ENCODE data around the gene SLC6A18.
"Not testable (repeated sequence)": the region's sequence is repeated elsewhere in the genome, so short reads cannot be mapped to it uniquely, and the experiment has no call there.

The SLC6A18 gene

GRCh38 chr5:1277781-1278180 is 52.6 kb downstream of the SLC6A18 start:
- DNase-seq (ENCODE audit: low spot score): no peak

DNA sequence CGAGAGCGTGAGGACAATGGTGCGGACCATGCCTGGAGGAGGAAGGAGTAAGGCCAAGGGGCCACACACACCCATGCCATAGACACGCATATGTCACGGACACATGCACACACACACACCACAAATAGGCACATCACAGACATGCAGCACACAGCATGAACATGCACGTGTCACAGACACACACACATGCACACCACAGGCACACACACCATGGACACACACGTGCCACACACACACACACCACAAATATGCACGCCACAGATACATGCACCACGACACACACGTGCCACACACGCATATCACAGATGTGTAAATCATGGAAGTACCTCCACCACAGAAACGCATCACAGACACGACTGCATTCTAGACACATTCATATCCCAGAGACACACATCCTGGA is 53.0 kb downstream of the SLC6A18 start:
- no peak for DNase-seq (ENCODE audit: low spot score)

- no peak for DNase-seq (ENCODE audit: low spot score)
Measured at GRCh38 chr5:1278656-1279442, 53.7 kb downstream of the SLC6A18 start.

GRCh38 chr5:1279443-1280151 is 54.4 kb downstream of the SLC6A18 start:
- DNase-seq (ENCODE audit: low spot score): no peak

GRCh38 chr5:1280177-1281037 is 55.2 kb downstream of the SLC6A18 start:
- DNase-seq (ENCODE audit: low spot score): no peak

- no peak for DNase-seq (ENCODE audit: low spot score)
Measured at GRCh38 chr5:1281038-1281882, 56.1 kb downstream of the SLC6A18 start.

DNA sequence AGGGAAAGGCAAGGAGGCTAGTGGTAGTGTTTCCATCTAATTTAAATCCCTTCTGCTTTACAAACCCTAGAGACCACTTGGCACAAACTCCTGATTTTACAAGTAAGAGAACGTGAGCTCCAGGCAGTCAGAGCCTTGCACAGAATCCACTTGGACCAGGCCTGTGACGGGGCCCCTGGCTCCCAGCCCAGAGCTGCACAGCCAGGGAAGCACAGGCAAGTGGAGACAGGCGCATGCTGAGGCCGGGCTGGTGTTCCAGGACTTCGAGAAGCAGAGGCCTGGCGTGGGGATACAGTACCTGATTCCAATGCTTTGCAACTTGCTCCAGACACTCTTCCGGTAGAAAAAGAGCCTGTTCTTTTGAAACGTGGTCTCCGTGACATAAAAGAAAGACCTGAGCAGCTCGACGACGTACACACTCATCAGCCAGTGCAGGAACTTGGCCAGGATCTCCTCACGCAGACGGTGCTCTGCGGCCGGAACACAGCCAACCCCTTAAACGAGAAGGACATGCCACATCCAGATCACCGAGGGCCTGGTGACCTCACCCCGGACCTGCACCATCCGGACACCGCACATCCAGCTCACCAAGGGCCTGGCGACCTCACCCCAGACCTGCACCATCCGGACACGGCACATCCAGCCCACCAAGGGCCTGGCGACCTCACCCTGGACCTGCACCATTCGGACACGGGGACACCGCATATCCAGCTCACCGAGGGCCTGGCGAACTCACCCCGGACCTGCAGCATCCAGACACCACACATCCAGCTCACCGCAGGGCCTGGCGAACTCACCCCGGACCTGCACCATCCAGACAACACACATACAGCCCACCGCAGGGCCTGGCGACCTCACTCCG is 57.2 kb downstream of the SLC6A18 start:
- DNase-seq (ENCODE audit: low spot score): no peak

DNA sequence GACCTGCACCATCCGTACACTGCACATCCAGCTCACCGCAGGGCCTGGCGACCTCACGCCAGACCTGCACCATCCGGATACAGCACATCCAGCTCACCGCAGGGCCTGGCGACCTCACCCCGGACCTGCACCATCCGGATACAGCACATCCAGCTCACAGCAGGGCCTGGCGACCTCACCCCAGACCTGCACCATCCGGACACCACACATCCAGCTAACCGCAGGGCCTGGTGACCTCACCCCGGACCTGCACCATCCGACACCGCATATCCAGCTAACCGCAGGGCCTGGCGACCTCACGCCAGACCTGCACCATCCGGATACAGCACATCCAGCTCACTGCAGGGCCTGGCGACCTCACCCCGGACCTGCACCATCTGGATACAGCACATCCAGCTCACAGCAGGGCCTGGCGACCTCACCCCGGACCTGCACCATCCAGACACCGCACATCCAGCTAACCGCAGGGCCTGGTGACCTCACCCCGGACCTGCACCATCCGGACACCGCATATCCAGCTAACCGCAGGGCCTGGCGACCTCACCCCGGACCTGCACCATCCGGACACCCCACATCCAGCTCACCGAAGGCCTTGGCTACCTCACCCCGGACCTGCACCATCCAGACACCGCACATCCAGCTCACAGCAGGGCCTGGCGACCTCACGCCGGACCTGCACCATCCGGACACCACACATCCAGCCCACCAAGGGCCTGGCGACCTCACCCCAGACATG is 58.0 kb downstream of the SLC6A18 start:
- DNase-seq (ENCODE audit: low spot score): not testable (repeated sequence)

DNA sequence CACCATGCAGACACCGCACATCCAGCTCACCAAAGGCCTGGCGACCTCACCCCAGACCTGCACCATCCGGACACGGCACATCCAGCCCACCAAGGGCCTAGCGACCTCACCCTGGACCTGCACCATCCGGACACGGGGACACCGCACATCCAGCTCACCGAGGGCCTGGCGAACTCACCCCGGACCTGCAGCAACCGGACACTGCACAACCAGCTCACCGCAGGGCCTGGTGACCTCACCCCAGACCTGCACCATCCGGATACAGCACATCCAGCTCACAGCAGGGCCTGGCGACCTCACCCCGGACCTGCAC is 58.5 kb downstream of the SLC6A18 start:
- not testable (repeated sequence) for DNase-seq (ENCODE audit: low spot score)

DNA sequence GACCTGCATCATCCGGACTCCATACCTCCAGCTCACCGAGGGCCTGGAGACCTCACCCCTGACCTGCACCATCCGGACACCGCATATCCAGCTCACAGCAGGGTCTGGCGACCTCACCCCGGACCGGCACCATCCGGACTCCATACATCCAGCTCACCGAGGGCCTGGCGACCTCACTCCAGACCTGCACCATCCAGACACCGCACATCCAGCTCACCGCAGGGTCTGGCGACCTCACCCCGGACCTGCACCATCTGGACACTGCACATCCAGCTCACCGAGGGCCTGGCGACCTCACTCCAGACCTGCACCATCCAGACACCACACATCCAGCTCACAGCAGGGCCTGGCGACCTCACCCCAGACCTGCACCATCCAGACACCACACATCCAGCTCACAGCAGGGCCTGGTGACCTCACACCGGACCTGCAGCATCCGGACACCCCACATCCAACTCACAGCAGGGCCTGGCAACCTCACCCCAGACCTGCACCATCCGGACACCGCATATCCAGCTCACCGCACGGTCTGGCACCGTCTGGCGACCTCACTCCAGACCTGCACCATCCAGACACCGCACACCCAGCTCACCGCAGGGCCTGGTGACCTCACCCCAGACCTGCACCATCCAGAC is 59.3 kb downstream of the SLC6A18 start:
- not testable (repeated sequence) for DNase-seq (ENCODE audit: low spot score)

GRCh38 chr5:1285141-1285540 is 60.0 kb downstream of the SLC6A18 start:
- DNase-seq (ENCODE audit: low spot score): no peak

DNA sequence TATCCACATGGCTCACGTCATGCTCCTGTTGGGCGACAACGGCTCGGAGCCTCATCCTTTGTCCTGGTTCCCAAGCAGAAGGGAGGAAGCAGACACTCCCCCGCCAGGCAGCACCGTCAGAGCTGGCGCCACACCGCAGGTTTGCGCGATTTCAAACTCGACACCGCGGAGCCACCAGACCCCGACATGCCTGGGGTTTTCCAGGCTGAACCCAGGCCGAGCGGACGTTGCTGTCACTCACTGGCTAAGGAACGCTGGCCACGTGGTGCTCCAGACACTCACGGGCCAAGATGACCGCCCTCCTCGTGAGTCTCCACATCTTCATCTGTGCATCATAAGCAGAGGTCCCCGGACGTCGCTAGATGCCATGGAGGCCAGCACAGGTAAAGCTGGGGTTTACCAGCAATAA is 60.7 kb downstream of the SLC6A18 start:
- no peak for DNase-seq (ENCODE audit: low spot score)

DNA sequence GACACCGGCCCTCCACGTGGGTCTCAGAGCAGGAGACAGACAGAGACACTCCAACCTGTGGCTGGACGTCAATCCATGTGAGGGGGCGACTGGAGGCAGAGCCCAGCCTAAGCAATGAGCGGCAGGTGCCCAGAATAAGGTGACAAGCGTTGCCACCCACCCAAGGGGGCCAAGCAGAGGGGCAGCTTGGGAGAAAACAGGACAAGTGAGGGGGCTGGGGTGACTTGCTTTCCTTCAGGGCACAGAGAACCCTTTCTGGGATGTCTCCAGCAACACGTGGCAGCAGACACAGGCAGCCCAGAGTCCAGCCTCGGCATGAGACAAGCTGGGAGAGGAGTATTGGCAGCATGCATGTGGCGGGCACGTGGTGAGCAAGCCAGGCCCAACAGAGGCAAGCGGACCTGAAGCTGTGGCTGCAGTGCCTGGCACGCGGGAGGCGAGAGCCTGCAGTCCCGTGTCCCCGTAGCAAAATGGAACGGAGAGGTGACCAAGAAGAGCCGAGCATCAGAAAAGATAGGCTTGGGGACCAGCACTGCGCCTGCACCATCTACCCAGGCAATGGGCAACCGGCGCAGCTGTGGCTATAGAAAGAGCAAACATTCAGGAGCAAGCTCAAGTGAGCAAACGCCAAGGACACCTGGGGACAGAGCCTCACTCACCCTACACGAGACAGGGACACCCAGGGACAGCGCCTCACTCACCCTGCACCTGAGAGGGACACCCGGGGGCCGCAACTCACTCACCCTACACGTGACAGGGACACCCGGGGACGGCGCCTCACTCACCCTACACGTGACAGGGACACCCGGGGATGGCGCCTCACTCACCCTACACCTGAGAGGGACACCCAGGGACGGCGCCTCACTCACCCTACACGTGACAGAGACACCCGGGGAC is 63.5 kb downstream of the SLC6A18 start:
- no peak for DNase-seq (ENCODE audit: low spot score)

GRCh38 chr5:1289559-1289958 is 64.4 kb downstream of the SLC6A18 start:
- not testable (repeated sequence) for DNase-seq (ENCODE audit: low spot score)

DNA sequence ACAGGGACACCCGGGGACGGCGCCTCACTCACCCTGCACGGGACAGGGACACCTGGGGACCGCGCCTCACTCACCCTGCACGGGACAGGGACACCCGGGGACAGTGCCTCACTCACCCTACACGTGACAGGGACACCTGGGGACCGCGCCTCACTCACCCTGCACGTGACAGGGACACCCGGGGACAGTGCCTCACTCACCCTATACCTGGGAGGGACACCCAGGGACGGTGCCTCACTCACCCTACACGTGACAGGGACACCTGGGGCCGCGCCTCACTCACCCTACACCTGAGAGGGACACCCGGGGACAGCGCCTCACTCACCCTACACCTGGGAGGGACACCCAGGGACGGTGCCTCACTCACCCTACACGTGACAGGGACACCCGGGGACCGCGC is 65.8 kb downstream of the SLC6A18 start:
- not testable (repeated sequence) for DNase-seq (ENCODE audit: low spot score)

DNA sequence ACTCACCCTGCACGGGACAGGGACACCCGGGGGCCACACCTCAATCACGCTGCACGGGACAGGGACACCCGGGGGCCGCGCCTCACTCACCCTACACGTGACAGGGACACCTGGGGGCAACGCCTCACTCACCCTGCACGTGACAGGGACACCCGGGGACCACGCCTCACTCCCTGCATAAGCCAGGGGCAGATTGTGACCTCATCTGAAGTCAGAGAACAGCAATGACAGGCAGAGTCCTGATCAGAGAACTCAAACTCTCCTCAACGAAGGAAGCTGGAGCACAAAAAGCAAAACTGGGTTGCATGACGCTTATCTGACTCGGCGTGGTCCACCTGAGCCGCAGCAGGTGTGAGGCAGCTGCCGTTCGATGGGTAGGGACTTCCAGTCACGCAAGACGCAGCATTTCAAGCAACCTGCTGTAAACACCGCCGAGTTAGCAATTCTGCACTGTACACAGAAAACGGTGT is 66.5 kb downstream of the SLC6A18 start:
- no peak for DNase-seq (ENCODE audit: low spot score)

DNA sequence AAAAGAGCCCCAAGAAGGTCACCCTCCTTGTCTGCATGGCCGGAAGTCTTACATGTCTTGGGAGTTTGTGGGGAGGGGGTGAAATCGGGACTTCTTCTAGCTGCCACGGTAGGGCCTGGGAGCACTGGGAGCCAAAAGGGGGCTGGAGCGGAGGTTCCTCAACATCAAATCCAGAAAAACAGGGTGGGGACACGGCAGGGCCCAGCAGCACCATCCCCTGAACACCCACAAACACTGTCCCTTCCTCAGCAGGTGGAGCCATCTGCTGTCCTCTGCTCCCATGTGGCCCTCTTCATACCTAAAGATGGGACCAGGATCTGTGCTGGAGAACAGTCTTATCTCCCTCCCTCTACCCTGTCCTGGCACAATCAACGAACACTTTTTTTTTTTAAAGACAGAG is 67.0 kb downstream of the SLC6A18 start:
- no peak for DNase-seq (ENCODE audit: low spot score)

- no peak for DNase-seq (ENCODE audit: low spot score)
Measured at GRCh38 chr5:1292846-1293415, 67.8 kb downstream of the SLC6A18 start.

All from hematopoietic multipotent progenitor cell treated with erythropoietin and hydrocortisone succinate and interleukin-3 and kit ligand, for 17 days (in vitro differentiated cells).